ENCODE data around the gene HSPA9.

Gene HSPA9

GRCh38 chr5:138557677-138558076 lies 17.5 kb downstream of the HSPA9 start:
- Mint-ChIP-seq H3K4me3 (no peak overlapping the region), H3K27me3 (ENCODE audit: low read depth) (no peaks in the 10 kb centered on the region), H3K27ac (no peak overlapping the region), H3K36me3 (ENCODE audit: low read depth) (peaks cover 65% of the 10 kb centered on the region), H3K4me1 (ENCODE audit: low read depth) (peaks cover 11% of the 10 kb centered on the region), H3K9me3 (no peaks in the 10 kb centered on the region)

GRCh38 chr5:138554143-138554542 lies 21.1 kb downstream of the HSPA9 start:
- no peaks in the 10 kb centered on the region for H3K9me3 Mint-ChIP-seq
- peaks cover 49% of the 10 kb centered on the region for H3K36me3 Mint-ChIP-seq (ENCODE audit: low read depth)
- no peak overlapping the region for H3K27ac Mint-ChIP-seq
- no peaks in the 10 kb centered on the region for H3K27me3 Mint-ChIP-seq (ENCODE audit: low read depth)
- H3K4me3 Mint-ChIP-seq: no peak overlapping the region
- peaks cover 9% of the 10 kb centered on the region for H3K4me1 Mint-ChIP-seq (ENCODE audit: low read depth)

- H3K9me3 Mint-ChIP-seq: no peaks in the 10 kb centered on the region
- no peak overlapping the region for H3K4me3 Mint-ChIP-seq
- peaks cover 6% of the 10 kb centered on the region for H3K4me1 Mint-ChIP-seq (ENCODE audit: low read depth)
- no peaks in the 10 kb centered on the region for H3K27me3 Mint-ChIP-seq (ENCODE audit: low read depth)
- H3K27ac Mint-ChIP-seq: no peak overlapping the region
- H3K36me3 Mint-ChIP-seq (ENCODE audit: low read depth): peaks cover 44% of the 10 kb centered on the region
Measured at GRCh38 chr5:138553437-138554095, 21.6 kb downstream of the HSPA9 start.

GRCh38 chr5:138552657-138553056 lies 22.5 kb downstream of the HSPA9 start:
- Mint-ChIP-seq H3K36me3 (ENCODE audit: low read depth) (peaks cover 35% of the 10 kb centered on the region), H3K9me3 (no peaks in the 10 kb centered on the region), H3K4me3 (no peak overlapping the region), H3K27me3 (ENCODE audit: low read depth) (no peaks in the 10 kb centered on the region), H3K4me1 (ENCODE audit: low read depth) (peaks cover 10% of the 10 kb centered on the region), H3K27ac (no peak overlapping the region)

- H3K9me3 Mint-ChIP-seq: no peaks in the 10 kb centered on the region
- peaks cover 18% of the 10 kb centered on the region for H3K4me1 Mint-ChIP-seq (ENCODE audit: low read depth)
- H3K36me3 Mint-ChIP-seq (ENCODE audit: low read depth): peaks cover 7% of the 10 kb centered on the region
- no peak overlapping the region for H3K4me3 Mint-ChIP-seq
- H3K27me3 Mint-ChIP-seq (ENCODE audit: low read depth): no peaks in the 10 kb centered on the region
- H3K27ac Mint-ChIP-seq: no peak overlapping the region
Measured at GRCh38 chr5:138549414-138549813, 25.8 kb downstream of the HSPA9 start.

- H3K4me3 Mint-ChIP-seq: no peak overlapping the region
- H3K27ac Mint-ChIP-seq: peak overlapping the region; percentile 31
- no peaks in the 10 kb centered on the region for H3K9me3 Mint-ChIP-seq
- H3K4me1 Mint-ChIP-seq (ENCODE audit: low read depth): peaks cover 32% of the 10 kb centered on the region
- no peaks in the 10 kb centered on the region for H3K27me3 Mint-ChIP-seq (ENCODE audit: low read depth)
- H3K36me3 Mint-ChIP-seq (ENCODE audit: low read depth): peaks cover 9% of the 10 kb centered on the region
Measured at GRCh38 chr5:138545919-138546562, 29.2 kb downstream of the HSPA9 start.

GRCh38 chr5:138544181-138545134 lies 30.7 kb downstream of the HSPA9 start:
- Mint-ChIP-seq H3K36me3 (ENCODE audit: low read depth) (peaks cover 9% of the 10 kb centered on the region), H3K4me3 (peak overlapping the region; percentile 100), H3K4me1 (ENCODE audit: low read depth) (peaks cover 44% of the 10 kb centered on the region), H3K27me3 (ENCODE audit: low read depth) (no peaks in the 10 kb centered on the region), H3K9me3 (no peaks in the 10 kb centered on the region), H3K27ac (peak overlapping the region; percentile 100)

- no peaks in the 10 kb centered on the region for H3K9me3 Mint-ChIP-seq
- H3K27me3 Mint-ChIP-seq (ENCODE audit: low read depth): no peaks in the 10 kb centered on the region
- peaks cover 50% of the 10 kb centered on the region for H3K4me1 Mint-ChIP-seq (ENCODE audit: low read depth)
- H3K4me3 Mint-ChIP-seq: peak overlapping the region; percentile 100
- peaks cover 13% of the 10 kb centered on the region for H3K36me3 Mint-ChIP-seq (ENCODE audit: low read depth)
- peak overlapping the region; percentile 100 for H3K27ac Mint-ChIP-seq
Measured at GRCh38 chr5:138543730-138544104, 31.5 kb downstream of the HSPA9 start.

- Mint-ChIP-seq H3K36me3 (ENCODE audit: low read depth) (peaks cover 13% of the 10 kb centered on the region), H3K27me3 (ENCODE audit: low read depth) (no peaks in the 10 kb centered on the region), H3K27ac (peak within 1 kb of the TSS; percentile 100)
Measured at GRCh38 chr5:138542956-138543729, 32.1 kb downstream of the HSPA9 start, which contains the start of gene ETF1. Gene ETF1, minus strand, starts transcription at chr5:138543236. Its CDS starts 318 bp downstream, at chr5:138542918.

GRCh38 chr5:138542180-138542955 lies 32.8 kb downstream of the HSPA9 start:
- Mint-ChIP-seq H3K27ac (peak overlapping the region; percentile 100), H3K27me3 (ENCODE audit: low read depth) (no peaks in the 10 kb centered on the region), H3K4me1 (ENCODE audit: low read depth) (peaks cover 47% of the 10 kb centered on the region), H3K9me3 (no peaks in the 10 kb centered on the region), H3K4me3 (peak overlapping the region; percentile 100), H3K36me3 (ENCODE audit: low read depth) (peaks cover 13% of the 10 kb centered on the region)

More at GRCh38 chr5:138542956-138543729, 32.1 kb downstream of the HSPA9 start, which contains the start of gene ETF1:
- H3K9me3 Mint-ChIP-seq: no peaks in the 10 kb centered on the region
- H3K4me3 Mint-ChIP-seq: peak within 1 kb of the TSS; percentile 100
- H3K4me1 Mint-ChIP-seq (ENCODE audit: low read depth): peaks cover 50% of the 10 kb centered on the region

- H3K27me3 Mint-ChIP-seq (ENCODE audit: low read depth): no peaks in the 10 kb centered on the region
- H3K9me3 Mint-ChIP-seq: no peaks in the 10 kb centered on the region
- H3K27ac Mint-ChIP-seq: peak overlapping the region; percentile 100
- H3K4me3 Mint-ChIP-seq: peak overlapping the region; percentile 100
- peaks cover 14% of the 10 kb centered on the region for H3K36me3 Mint-ChIP-seq (ENCODE audit: low read depth)
- peaks cover 52% of the 10 kb centered on the region for H3K4me1 Mint-ChIP-seq (ENCODE audit: low read depth)
Measured at GRCh38 chr5:138541511-138542179, 33.6 kb downstream of the HSPA9 start.

- no peaks in the 10 kb centered on the region for H3K9me3 Mint-ChIP-seq
- H3K27me3 Mint-ChIP-seq (ENCODE audit: low read depth): no peaks in the 10 kb centered on the region
- H3K4me1 Mint-ChIP-seq (ENCODE audit: low read depth): peaks cover 50% of the 10 kb centered on the region
- H3K27ac Mint-ChIP-seq: no peak overlapping the region
- peaks cover 16% of the 10 kb centered on the region for H3K36me3 Mint-ChIP-seq (ENCODE audit: low read depth)
- H3K4me3 Mint-ChIP-seq: no peak overlapping the region
Measured at GRCh38 chr5:138539791-138540190, 35.4 kb downstream of the HSPA9 start.

Measured in T-helper 1 cell treated with Interleukin-12 subunit alpha and Interleukin-12 subunit beta and Interleukin-4 antibody, amounts not matched to agents 30 μg/mL and 1 μg/mL, for 36 hours (primary cell).